ENCODE results near the gene LENG1. TPM values are rescaled to one million over a fixed set of nuclear protein-coding genes. Genes with fewer than 3 reads are reported as not detected.
"Not testable (repeated sequence)": the region's sequence is repeated elsewhere in the genome, so short reads cannot be mapped to it uniquely, and the experiment has no call there.

Gene LENG1
- total RNA-seq, 1 donor, result 4.7 TPM

DNA sequence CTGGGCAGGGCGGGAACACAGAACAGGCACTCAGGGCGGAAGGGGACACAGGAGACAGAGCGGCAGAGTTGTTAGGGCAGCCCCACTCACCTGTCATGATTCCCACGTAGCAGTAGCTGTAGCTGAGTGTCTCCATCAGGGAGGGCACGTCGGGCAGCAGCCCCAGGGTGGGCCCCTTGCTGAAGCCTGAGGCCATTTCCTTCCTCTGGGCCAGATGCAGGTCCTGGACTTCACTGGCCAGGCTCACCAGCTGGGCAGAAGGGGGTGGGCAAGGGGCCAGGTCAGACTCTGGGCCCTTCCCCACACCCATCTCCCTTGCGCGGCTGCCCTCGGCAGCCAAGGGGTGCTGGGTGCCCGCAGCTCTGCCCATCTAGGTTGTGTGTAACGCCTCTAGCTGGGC lies 23.9 kb upstream of the LENG1 start:
- DNase-seq (ENCODE audit: insufficient read length, low spot score, missing footprints), result peak; percentile 59
- Histone ChIP-seq H3K27ac (ENCODE audit: low read depth, low read length) (no peak overlapping the region), H3K36me3 (ENCODE audit: insufficient read depth, low read length) (peaks cover 35% of the 10 kb centered on the region), H3K4me3 (ENCODE audit: insufficient read depth, low read length) (no peak overlapping the region), H3K4me1 (ENCODE audit: insufficient read depth, low read length) (peaks cover 6% of the 10 kb centered on the region), H3K79me2 (ENCODE audit: insufficient read depth, low read length) (peaks cover 20% of the 10 kb centered on the region), H3K4me2 (ENCODE audit: insufficient read depth, low read length) (no peak overlapping the region), H3K27me3 (ENCODE audit: insufficient read depth, low read length) (no peaks in the 10 kb centered on the region), H3K9me3 (ENCODE audit: low read depth, low read length) (no peaks in the 10 kb centered on the region), H4K20me1 (ENCODE audit: insufficient read depth, low read length) (peaks cover 25% of the 10 kb centered on the region), H2AFZ (ENCODE audit: low read length) (no peak overlapping the region)
- TF ChIP-seq, protein P1, sequence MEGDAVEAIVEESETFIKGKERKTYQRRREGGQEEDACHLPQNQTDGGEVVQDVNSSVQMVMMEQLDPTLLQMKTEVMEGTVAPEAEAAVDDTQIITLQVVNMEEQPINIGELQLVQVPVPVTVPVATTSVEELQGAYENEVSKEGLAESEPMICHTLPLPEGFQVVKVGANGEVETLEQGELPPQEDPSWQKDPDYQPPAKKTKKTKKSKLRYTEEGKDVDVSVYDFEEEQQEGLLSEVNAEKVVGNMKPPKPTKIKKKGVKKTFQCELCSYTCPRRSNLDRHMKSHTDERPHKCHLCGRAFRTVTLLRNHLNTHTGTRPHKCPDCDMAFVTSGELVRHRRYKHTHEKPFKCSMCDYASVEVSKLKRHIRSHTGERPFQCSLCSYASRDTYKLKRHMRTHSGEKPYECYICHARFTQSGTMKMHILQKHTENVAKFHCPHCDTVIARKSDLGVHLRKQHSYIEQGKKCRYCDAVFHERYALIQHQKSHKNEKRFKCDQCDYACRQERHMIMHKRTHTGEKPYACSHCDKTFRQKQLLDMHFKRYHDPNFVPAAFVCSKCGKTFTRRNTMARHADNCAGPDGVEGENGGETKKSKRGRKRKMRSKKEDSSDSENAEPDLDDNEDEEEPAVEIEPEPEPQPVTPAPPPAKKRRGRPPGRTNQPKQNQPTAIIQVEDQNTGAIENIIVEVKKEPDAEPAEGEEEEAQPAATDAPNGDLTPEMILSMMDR (IDR thresholded peaks at IDR 0.05; ENCODE audit: extremely low read depth, low read depth, low read length), result no peak

GRCh38 chr19:54181894-54182293 lies 22.4 kb upstream of the LENG1 start:
- not testable (repeated sequence) for H3K4me3 ChIP-seq (ENCODE audit: insufficient read depth, low read length); H3K4me2 ChIP-seq (ENCODE audit: insufficient read depth, low read length); H3K27ac ChIP-seq (ENCODE audit: low read depth, low read length); H3K79me2 ChIP-seq (ENCODE audit: insufficient read depth, low read length); DNase-seq (ENCODE audit: insufficient read length, low spot score, missing footprints); H2AFZ ChIP-seq (ENCODE audit: low read length); H3K9me3 ChIP-seq (ENCODE audit: low read depth, low read length); H3K27me3 ChIP-seq (ENCODE audit: insufficient read depth, low read length); H3K4me1 ChIP-seq (ENCODE audit: insufficient read depth, low read length)
- Histone ChIP-seq H3K36me3 (ENCODE audit: insufficient read depth, low read length) (peaks cover 37% of the 10 kb centered on the region), H4K20me1 (ENCODE audit: insufficient read depth, low read length) (peaks cover 18% of the 10 kb centered on the region)

DNA sequence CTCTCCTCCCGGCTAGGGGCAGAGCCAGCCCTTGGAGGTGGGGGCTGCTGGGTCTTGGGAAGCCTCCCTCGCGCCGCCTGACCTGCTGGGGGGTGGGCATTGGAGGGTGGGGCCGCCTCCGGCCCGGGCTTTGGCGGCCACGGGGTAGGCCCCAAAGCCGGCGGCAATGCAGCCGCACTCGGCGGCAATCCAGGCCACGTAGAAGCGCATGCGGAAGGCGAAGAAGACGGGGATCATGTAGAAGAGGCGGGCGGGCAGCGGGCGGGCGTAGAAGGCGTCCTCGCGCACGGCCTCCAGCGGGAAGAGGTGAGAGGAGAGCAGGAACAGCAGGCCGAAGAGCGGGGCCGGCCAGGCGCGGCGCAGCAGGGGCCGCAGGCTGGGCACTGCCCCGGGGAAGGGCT lies 21.2 kb upstream of the LENG1 start:
- no peak overlapping the region for H3K27ac ChIP-seq (ENCODE audit: low read depth, low read length)
- TF ChIP-seq, protein P1 (IDR thresholded peaks at IDR 0.05; ENCODE audit: extremely low read depth, low read depth, low read length), result no peak
- peaks cover 15% of the 10 kb centered on the region for H4K20me1 ChIP-seq (ENCODE audit: insufficient read depth, low read length)
- no peaks in the 10 kb centered on the region for H3K9me3 ChIP-seq (ENCODE audit: low read depth, low read length)
- H2AFZ ChIP-seq (ENCODE audit: low read length), result no peak overlapping the region
- no peaks in the 10 kb centered on the region for H3K4me1 ChIP-seq (ENCODE audit: insufficient read depth, low read length)
- H3K27me3 ChIP-seq (ENCODE audit: insufficient read depth, low read length), result no peaks in the 10 kb centered on the region
- peaks cover 38% of the 10 kb centered on the region for H3K36me3 ChIP-seq (ENCODE audit: insufficient read depth, low read length)
- no peak overlapping the region for H3K4me3 ChIP-seq (ENCODE audit: insufficient read depth, low read length)
- no peaks in the 10 kb centered on the region for H3K79me2 ChIP-seq (ENCODE audit: insufficient read depth, low read length)
- H3K4me2 ChIP-seq (ENCODE audit: insufficient read depth, low read length), result no peak overlapping the region
- peak; percentile 22 for DNase-seq (ENCODE audit: insufficient read length, low spot score, missing footprints)

GRCh38 chr19:54179921-54180461 lies 20.5 kb upstream of the LENG1 start:
- H3K9me3 ChIP-seq (ENCODE audit: low read depth, low read length), result no peaks in the 10 kb centered on the region
- DNase-seq (ENCODE audit: insufficient read length, low spot score, missing footprints), result peak; percentile 93
- H4K20me1 ChIP-seq (ENCODE audit: insufficient read depth, low read length), result peaks cover 15% of the 10 kb centered on the region
- no peak overlapping the region for H2AFZ ChIP-seq (ENCODE audit: low read length)
- H3K27ac ChIP-seq (ENCODE audit: low read depth, low read length), result no peak overlapping the region
- no peak overlapping the region for H3K4me2 ChIP-seq (ENCODE audit: insufficient read depth, low read length)
- H3K27me3 ChIP-seq (ENCODE audit: insufficient read depth, low read length), result no peaks in the 10 kb centered on the region
- no peaks in the 10 kb centered on the region for H3K4me1 ChIP-seq (ENCODE audit: insufficient read depth, low read length)
- no peak overlapping the region for H3K4me3 ChIP-seq (ENCODE audit: insufficient read depth, low read length)
- peaks cover 38% of the 10 kb centered on the region for H3K36me3 ChIP-seq (ENCODE audit: insufficient read depth, low read length)
- H3K79me2 ChIP-seq (ENCODE audit: insufficient read depth, low read length), result no peaks in the 10 kb centered on the region
- TF ChIP-seq, protein P1 (IDR thresholded peaks at IDR 0.05; ENCODE audit: extremely low read depth, low read depth, low read length), result peak; percentile 35
